Measurements from ENCODE around the gene PTGIR.

- TF ChIP-seq GATA3 (IDR thresholded peaks at IDR 0.05; ENCODE audit: low read depth, low read length) (no peak), GATA2 (IDR thresholded peaks at IDR 0.05; ENCODE audit: low read depth, low read length) (no peak)
These were observed 13.1 kb downstream of the PTGIR start for GRCh38 chr19:46611776-46612175.

Measured in SH-SY5Y (cell line).